ENCODE results near the gene CGREF1.

GRCh38 chr2:27050996-27051901 is 67.7 kb downstream of the CGREF1 start, which contains the start of gene AGBL5:
- no peak for TF ChIP-seq EZH2 (IDR thresholded peaks at IDR 0.05; ENCODE audit: borderline replicate concordance, insufficient read depth, low read depth, low read length, poor library complexity, severe bottlenecking)
- TF ChIP-seq CTCF (IDR thresholded peaks at IDR 0.05): no peak
